ENCODE results near the gene VCAN.

DNA sequence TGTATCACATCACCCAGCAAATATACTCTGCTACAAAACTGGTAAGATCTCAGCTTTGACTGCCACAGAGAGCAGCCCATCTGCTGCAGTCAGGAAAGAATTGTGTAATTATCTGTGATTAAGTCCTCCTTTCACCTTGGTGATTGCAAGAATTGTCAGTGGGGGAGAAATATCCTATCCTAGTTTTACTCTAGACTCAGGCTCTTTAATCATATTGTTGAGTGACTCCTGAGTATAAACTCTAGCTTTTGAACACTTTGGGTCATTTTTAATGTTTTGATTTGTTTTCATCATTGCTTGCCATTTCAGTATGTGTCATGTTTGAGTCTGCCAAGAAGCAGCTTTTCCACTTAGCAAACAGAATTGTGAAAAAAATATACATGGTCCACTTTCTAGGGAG is 32.1 kb downstream of the VCAN start:
- TF ChIP-seq SP1 (IDR thresholded peaks at IDR 0.05) = no peak
- TF ChIP-seq SUZ12 (IDR thresholded peaks at IDR 0.05) = no peak
- TF ChIP-seq ELF4 (IDR thresholded peaks at IDR 0.05) = no peak
- no peak for TF ChIP-seq FOXM1 (IDR thresholded peaks at IDR 0.05; ENCODE audit: borderline replicate concordance)
- TF ChIP-seq FOXA1 (IDR thresholded peaks at IDR 0.05) = no peak
